A673 (cell line): Measurements from ENCODE around the gene LAD1. TPM values are rescaled to one million over a fixed set of nuclear protein-coding genes. Genes with fewer than 3 reads are reported as not detected.
A peak's percentile ranks its signal among the peaks of the same experiment; 100 is the strongest.

ENCODE experiments used
- BruUV-seq: library from RNA; stranded (reverse); fragments of 400-500 nt; replicated peaks from 2 replicates; lab custom pipeline; 2021; lab: Mats Ljungman, UMichigan
- CTCF ChIA-PET: fragments of 300-600 bp; sonication (Branson Sonifier 250); formaldehyde crosslinking; loops from one replicate; lab custom pipeline; 2022; ENCODE audit warnings: antibody characterized with exemption; lab: Charles Lee
- POLR2A ChIA-PET: fragments of 300-600 bp; sonication (Branson Sonifier 250); formaldehyde crosslinking; loops from one replicate; lab custom pipeline; 2022; ENCODE audit warnings: antibody characterized with exemption; ENCODE audit not compliant: low non-redundant PET; lab: Charles Lee
- DNase-seq: peaks from one replicate; pipeline ENCODE4 v3.0.0-alpha.2; 2015; ENCODE audit warnings: low spot score
- H3K27ac ChIP-seq: fragments of 200-600 bp; sonication (generic); 2 replicates; pipeline ENCODE4 v1.5.1; 2016; ENCODE audit warnings: mixed run types, low read depth, mild to moderate bottlenecking, mixed read lengths, antibody characterized with exemption, low read length; ENCODE audit not compliant: poor library complexity, severe bottlenecking
- H3K27me3 ChIP-seq: fragments of 200-600 bp; sonication (generic); replicated peaks from 2 replicates; pipeline ENCODE4 v1.6.1; 2017; ENCODE audit warnings: mixed run types, low read depth, mild to moderate bottlenecking, mixed read lengths, antibody characterized with exemption, low read length; ENCODE audit not compliant: insufficient read depth, poor library complexity
- H3K36me3 ChIP-seq: fragments of 200-600 bp; sonication (generic); 2 replicates; pipeline ENCODE4 v1.6.1; 2016; ENCODE audit warnings: mixed run types, mild to moderate bottlenecking, mixed read lengths, antibody characterized with exemption, low read length; ENCODE audit not compliant: insufficient read depth, poor library complexity, severe bottlenecking
- H3K4me1 ChIP-seq: fragments of 200-600 bp; sonication (generic); 2 replicates; pipeline ENCODE4 v1.6.1; 2017; ENCODE audit warnings: mixed run types, mild to moderate bottlenecking, mixed read lengths, antibody characterized with exemption, low read length; ENCODE audit not compliant: insufficient read depth, poor library complexity, severe bottlenecking
- H3K4me3 ChIP-seq: fragments of 200-600 bp; sonication (generic); 2 replicates; pipeline ENCODE4 v1.5.1; 2016; ENCODE audit warnings: low read depth, mixed run types, mild to moderate bottlenecking, mixed read lengths, low read length; ENCODE audit not compliant: poor library complexity, severe bottlenecking
- H3K9me3 ChIP-seq: fragments of 200-600 bp; sonication (generic); 2 replicates; pipeline ENCODE4 v1.6.1; 2016; ENCODE audit warnings: mixed run types, low read depth, mild to moderate bottlenecking, mixed read lengths, antibody characterized with exemption, low read length; ENCODE audit not compliant: poor library complexity, severe bottlenecking
- CTCF ChIP-seq: fragments of 300-800, 200-600 bp; sonication (generic); conservative IDR thresholded peaks from 2 replicates; pipeline ENCODE4 v1.5.1; 2017; ENCODE audit warnings: low read depth, mild to moderate bottlenecking, antibody characterized with exemption, low read length, moderate library complexity, mixed read lengths
- EZH2 ChIP-seq: fragments of 200-600 bp; sonication (generic); IDR thresholded peaks from 2 replicates; pipeline ENCODE4 v1.6.1; 2017; ENCODE audit warnings: borderline replicate concordance, low read depth, mild to moderate bottlenecking, mixed read lengths, antibody characterized with exemption, low read length; ENCODE audit not compliant: poor library complexity, severe bottlenecking
- intact Hi-C: fragments of 100-400 bp; cut with micrococcal nuclease; formaldehyde crosslinking; loops from one replicate; pipeline ENCODE4 v1.10.0; 2022; ENCODE audit not compliant: unreplicated experiment
- total RNA-seq: library from RNA; stranded (reverse); gene quantifications from 2 replicates; pipeline ENCODE4 v1.2.3, GENCODE V29; 2021

The LAD1 gene
- total RNA-seq, 1 experiment from 2014 or later, result not detected

- Histone ChIP-seq H3K9me3 (no peaks in the 10 kb centered on the region), H3K4me1 (no peaks in the 10 kb centered on the region), H3K27me3 (no peaks in the 10 kb centered on the region), H3K4me3 (no peak within 1 kb of the TSS), H3K36me3 (no peaks in the 10 kb centered on the region), H3K27ac (no peak within 1 kb of the TSS)
- POLR2A ChIA-PET, result no interaction called here
- DNase-seq, result no peak
- CTCF ChIA-PET, result no interaction called here
- BruUV-seq, result no TSS peak
- TF ChIP-seq EZH2 (no peak), CTCF (no peak)
- intact Hi-C loops, result no loop called here
Measured at GRCh38 chr1:201377611-201378092, 21.5 kb downstream of the LAD1 start, which contains the start of gene TNNT2. Gene TNNT2, minus strand, starts transcription at chr1:201377680. Its CDS starts 4,426 bp downstream, at chr1:201373254.

GRCh38 chr1:201376464-201377374 is 22.4 kb downstream of the LAD1 start:
- Histone ChIP-seq H3K27ac (no peak overlapping the region), H3K4me1 (no peaks in the 10 kb centered on the region), H3K27me3 (no peaks in the 10 kb centered on the region), H3K9me3 (no peaks in the 10 kb centered on the region), H3K4me3 (no peak overlapping the region), H3K36me3 (no peaks in the 10 kb centered on the region)
- TF ChIP-seq CTCF, result peak; percentile 57
- no peak for TF ChIP-seq EZH2
- intact Hi-C loops, result no loop called here
- POLR2A ChIA-PET, result no interaction called here
- CTCF ChIA-PET, result interaction anchor here (1.0 kb wide), 1 partner anchor 57 kb away, joined by 3 read pairs; no protein-coding TSS in a partner anchor
- BruUV-seq, result no TSS peak
- peak; percentile 33 for DNase-seq

GRCh38 chr1:201376107-201376463 is 23.0 kb downstream of the LAD1 start:
- no peak overlapping the region for H3K27ac ChIP-seq
- no peak for TF ChIP-seq EZH2
- no peak for TF ChIP-seq CTCF
- ChIA-PET CTCF (interaction anchor here (1.0 kb wide), 1 partner anchor 58 kb away, joined by 3 read pairs; no protein-coding TSS in a partner anchor), POLR2A (interaction anchor here (0.6 kb wide), 1 partner anchor 35 kb away, joined by 3 read pairs; no protein-coding TSS in a partner anchor)
- BruUV-seq, result no TSS peak
- no peaks in the 10 kb centered on the region for H3K9me3 ChIP-seq
- H3K4me3 ChIP-seq, result no peak overlapping the region
- no peaks in the 10 kb centered on the region for H3K36me3 ChIP-seq
- no peak for DNase-seq
- H3K27me3 ChIP-seq, result no peaks in the 10 kb centered on the region
- intact Hi-C loops, result no loop called here
- H3K4me1 ChIP-seq, result no peaks in the 10 kb centered on the region
